ENCODE measurements around the gene PRPS1.

DNA sequence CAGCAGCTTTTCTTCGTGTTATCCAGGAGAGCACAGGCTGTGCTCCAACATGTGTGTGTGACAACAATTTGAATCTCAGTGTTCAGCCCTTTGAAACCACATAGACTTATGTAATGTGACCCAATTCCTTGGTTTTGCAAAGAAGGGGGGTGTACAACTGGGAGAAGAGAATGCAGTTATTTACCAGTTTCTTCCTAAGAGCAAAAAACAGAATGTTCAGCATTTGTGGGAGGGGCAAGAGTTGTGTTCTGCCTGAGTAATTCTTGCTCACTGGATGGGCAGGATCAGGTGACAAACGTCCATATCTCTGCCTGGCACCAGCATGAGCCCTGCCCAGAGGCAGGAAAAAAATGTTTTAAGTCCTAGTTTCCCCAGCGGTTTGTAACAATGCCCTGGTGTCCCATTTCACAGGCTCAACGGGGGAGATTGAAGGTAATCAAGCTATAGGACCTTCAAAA is 72.0 kb downstream of the PRPS1 start:
- TF ChIP-seq, protein P1, sequence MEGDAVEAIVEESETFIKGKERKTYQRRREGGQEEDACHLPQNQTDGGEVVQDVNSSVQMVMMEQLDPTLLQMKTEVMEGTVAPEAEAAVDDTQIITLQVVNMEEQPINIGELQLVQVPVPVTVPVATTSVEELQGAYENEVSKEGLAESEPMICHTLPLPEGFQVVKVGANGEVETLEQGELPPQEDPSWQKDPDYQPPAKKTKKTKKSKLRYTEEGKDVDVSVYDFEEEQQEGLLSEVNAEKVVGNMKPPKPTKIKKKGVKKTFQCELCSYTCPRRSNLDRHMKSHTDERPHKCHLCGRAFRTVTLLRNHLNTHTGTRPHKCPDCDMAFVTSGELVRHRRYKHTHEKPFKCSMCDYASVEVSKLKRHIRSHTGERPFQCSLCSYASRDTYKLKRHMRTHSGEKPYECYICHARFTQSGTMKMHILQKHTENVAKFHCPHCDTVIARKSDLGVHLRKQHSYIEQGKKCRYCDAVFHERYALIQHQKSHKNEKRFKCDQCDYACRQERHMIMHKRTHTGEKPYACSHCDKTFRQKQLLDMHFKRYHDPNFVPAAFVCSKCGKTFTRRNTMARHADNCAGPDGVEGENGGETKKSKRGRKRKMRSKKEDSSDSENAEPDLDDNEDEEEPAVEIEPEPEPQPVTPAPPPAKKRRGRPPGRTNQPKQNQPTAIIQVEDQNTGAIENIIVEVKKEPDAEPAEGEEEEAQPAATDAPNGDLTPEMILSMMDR (optimal IDR thresholded peaks at IDR 0.05 in 1 of 3, IDR thresholded peaks at IDR 0.05 in 1 of 3, conservative IDR thresholded peaks at IDR 0.05 in 1 of 3; ENCODE audit: extremely low read depth in 1 of 3, insufficient read depth in 2 of 3, low read length in 3 of 3): no peak
- no peak for TF ChIP-seq EZH2 (IDR thresholded peaks at IDR 0.05; ENCODE audit: low read length)
